MM.1S (cell line): ENCODE data around the gene SRGAP2B.
"Not testable (repeated sequence)": the region's sequence is repeated elsewhere in the genome, so short reads cannot be mapped to it uniquely, and the experiment has no call there.

ENCODE experiments used
- DNase-seq: peaks from one replicate; pipeline ENCODE4 v3.0.0-alpha.2; 2015
- H2AFZ ChIP-seq: fragments of 300-600 bp; sonication (generic); 2 replicates; pipeline ENCODE4 v1.6.0; 2016; ENCODE audit warnings: antibody characterized with exemption, low read length
- H3F3A ChIP-seq: fragments of 300-600 bp; sonication (generic); 2 replicates; pipeline ENCODE4 v1.6.1; 2016; ENCODE audit warnings: mild to moderate bottlenecking, antibody characterized with exemption, low read length, moderate library complexity, mixed read lengths; ENCODE audit not compliant: insufficient read depth
- H3K27ac ChIP-seq: fragments of 300-600 bp; sonication (generic); 2 replicates; pipeline ENCODE4 v1.5.1; 2016; ENCODE audit warnings: mild to moderate bottlenecking, low read length
- H3K27me3 ChIP-seq: fragments of 300-600 bp; sonication (generic); replicated peaks from 2 replicates; pipeline ENCODE4 v1.6.0; 2016; ENCODE audit warnings: low read length; ENCODE audit not compliant: insufficient read depth
- H3K36me3 ChIP-seq: fragments of 300-600 bp; sonication (generic); replicated peaks from 2 replicates; pipeline ENCODE4 v1.6.1; 2016; ENCODE audit warnings: mild to moderate bottlenecking, low read length, mixed read lengths; ENCODE audit not compliant: insufficient read depth
- H3K4me1 ChIP-seq: fragments of 300-600 bp; sonication (generic); 2 replicates; pipeline ENCODE4 v1.6.1; 2016; ENCODE audit warnings: low read length, mixed read lengths
- H3K4me2 ChIP-seq: fragments of 300-600 bp; sonication (generic); 2 replicates; pipeline ENCODE4 v1.6.0; 2016; ENCODE audit warnings: low read depth, low read length
- H3K4me3 ChIP-seq: fragments of 300-600 bp; sonication (generic); 2 replicates; pipeline ENCODE4 v1.5.1; 2016; ENCODE audit warnings: low read length, mixed read lengths
- H3K79me2 ChIP-seq: fragments of 300-600 bp; sonication (generic); 2 replicates; pipeline ENCODE4 v1.6.1; 2016; ENCODE audit warnings: mixed run types, low read length, mixed read lengths
- H3K9ac ChIP-seq: fragments of 300-600 bp; sonication (generic); 2 replicates; pipeline ENCODE4 v1.6.1; 2016; ENCODE audit warnings: low read length, mixed read lengths
- H3K9me2 ChIP-seq: fragments of 300-600 bp; sonication (generic); replicated peaks from 2 replicates; pipeline ENCODE4 v1.6.1; 2016; ENCODE audit warnings: mild to moderate bottlenecking, low read length, mixed read lengths; ENCODE audit not compliant: insufficient read depth
- H3K9me3 ChIP-seq: fragments of 300-600 bp; sonication (generic); replicated peaks from 2 replicates; pipeline ENCODE4 v1.6.1; 2016; ENCODE audit warnings: mild to moderate bottlenecking, low read length, mixed read lengths; ENCODE audit not compliant: insufficient read depth
- H4K20me1 ChIP-seq: fragments of 300-600 bp; sonication (generic); 2 replicates; pipeline ENCODE4 v1.6.1; 2016; ENCODE audit warnings: mild to moderate bottlenecking, low read length, moderate library complexity, mixed read lengths; ENCODE audit not compliant: insufficient read depth

The SRGAP2B gene

GRCh38 chr1:145078787-145079370 is 16.2 kb downstream of the SRGAP2B start:
- H3K79me2 ChIP-seq, H3K27me3 ChIP-seq, H3K4me3 ChIP-seq, H3F3A ChIP-seq, DNase-seq, H3K27ac ChIP-seq, H3K9me2 ChIP-seq, H3K9ac ChIP-seq, H3K4me2 ChIP-seq, H4K20me1 ChIP-seq, H3K36me3 ChIP-seq, H3K9me3 ChIP-seq, H2AFZ ChIP-seq, H3K4me1 ChIP-seq: not testable (repeated sequence)

DNA sequence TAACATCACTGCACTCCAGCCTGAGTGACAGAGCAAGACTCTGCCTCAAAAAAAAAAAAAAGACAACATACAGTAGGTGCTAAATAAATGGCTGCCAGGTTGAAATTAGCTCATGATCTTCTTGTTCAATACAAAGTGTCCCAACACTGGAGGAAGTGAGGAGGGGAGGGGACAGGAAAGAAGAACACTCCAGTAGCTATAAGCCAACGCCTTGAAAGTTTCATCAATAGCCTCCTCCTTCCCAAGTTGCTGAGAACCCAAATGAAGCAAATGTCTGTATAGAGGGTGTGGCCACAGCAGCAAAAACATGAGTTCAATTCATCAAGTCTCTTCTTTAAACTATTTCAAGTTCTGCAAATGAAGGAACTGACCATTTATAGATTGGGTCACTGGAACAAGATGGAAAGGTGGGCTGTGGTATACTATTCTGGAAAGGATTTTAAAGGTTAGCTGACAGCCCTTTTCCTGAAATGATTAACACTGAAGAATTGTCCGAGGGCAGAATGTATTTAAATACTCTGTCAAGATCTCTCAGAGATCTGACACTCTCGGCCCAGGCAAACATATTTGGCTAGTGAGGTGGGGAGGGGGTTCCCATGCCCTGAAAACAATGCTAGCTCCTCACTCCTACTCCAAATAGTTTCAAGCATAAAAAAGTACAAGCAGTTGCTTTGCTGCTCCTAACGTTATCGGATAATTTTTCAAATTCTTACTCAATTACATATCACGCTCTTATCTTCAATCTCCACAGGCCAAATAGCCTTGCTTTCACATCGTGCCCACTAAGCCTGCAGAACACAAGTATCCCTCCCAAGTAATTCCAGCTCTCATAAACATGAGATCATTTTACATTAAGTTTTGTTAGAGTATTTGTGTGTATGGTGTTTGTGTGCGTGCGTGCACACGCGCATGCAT is 17.0 kb downstream of the SRGAP2B start:
- H3K36me3 ChIP-seq, H3K9me3 ChIP-seq, H3K79me2 ChIP-seq, H3K4me3 ChIP-seq, H3K9me2 ChIP-seq, DNase-seq, H3K27ac ChIP-seq, H3K9ac ChIP-seq, H4K20me1 ChIP-seq, H3K4me2 ChIP-seq, H3F3A ChIP-seq, H3K4me1 ChIP-seq, H3K27me3 ChIP-seq, H2AFZ ChIP-seq: not testable (repeated sequence)

DNA sequence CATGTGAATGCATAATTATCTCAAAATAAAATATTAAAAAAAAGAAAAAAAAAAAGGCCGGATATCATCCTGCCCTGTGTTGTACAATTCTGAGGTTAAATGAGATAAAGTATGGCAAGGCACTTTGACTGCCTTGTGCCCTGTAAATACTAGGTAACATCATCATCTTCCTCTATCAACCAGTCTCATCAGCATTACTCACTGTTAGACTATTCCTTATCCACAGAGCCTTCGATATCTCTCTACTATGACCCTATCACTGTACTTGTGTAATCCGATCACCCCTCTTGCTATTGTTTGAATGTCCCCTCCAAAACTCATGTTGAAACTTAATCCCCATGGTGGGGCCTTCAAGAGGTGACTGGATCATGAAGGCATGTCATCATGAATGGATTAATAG is 18.3 kb downstream of the SRGAP2B start:
- not testable (repeated sequence) for H3K79me2 ChIP-seq, H3K9ac ChIP-seq, DNase-seq, H3K4me3 ChIP-seq, H3K4me1 ChIP-seq, H3K27ac ChIP-seq, H3F3A ChIP-seq, H3K4me2 ChIP-seq, H3K9me2 ChIP-seq, H2AFZ ChIP-seq, H3K27me3 ChIP-seq, H3K36me3 ChIP-seq, H3K9me3 ChIP-seq, H4K20me1 ChIP-seq

DNA sequence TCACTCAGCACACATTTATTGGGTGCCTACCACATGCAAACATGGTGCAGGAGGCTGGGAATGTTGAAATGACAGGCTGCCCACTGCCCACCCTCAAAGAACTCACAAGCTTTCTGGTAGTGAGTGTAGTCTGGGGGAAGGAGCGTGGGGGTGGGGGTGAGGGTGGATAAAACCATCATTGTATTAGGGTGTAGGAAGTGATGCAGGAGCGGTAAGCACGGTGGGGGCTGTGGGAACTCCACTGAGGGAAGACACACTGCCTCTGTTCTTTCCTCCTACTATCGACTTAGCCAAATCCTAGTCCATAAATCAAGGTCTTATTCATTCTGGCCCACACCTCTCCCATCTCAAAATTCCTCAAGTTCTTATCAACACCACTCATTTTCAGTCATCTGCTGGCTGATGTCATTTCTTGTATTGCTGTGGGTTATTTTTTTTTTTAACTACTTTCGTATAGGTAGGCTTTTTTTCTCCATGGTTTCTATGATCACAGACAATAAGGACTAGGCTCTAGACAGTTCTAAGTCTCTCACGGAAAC is 21.0 kb downstream of the SRGAP2B start:
- not testable (repeated sequence) for H3K36me3 ChIP-seq, H3K4me2 ChIP-seq, H3K9ac ChIP-seq, H3K9me2 ChIP-seq, DNase-seq, H3K79me2 ChIP-seq, H3K9me3 ChIP-seq, H2AFZ ChIP-seq, H3K27ac ChIP-seq, H3K4me3 ChIP-seq, H3K4me1 ChIP-seq, H3K27me3 ChIP-seq, H4K20me1 ChIP-seq, H3F3A ChIP-seq

GRCh38 chr1:145071569-145071968 is 23.6 kb downstream of the SRGAP2B start:
- H3K4me1 ChIP-seq, DNase-seq, H3K4me3 ChIP-seq, H2AFZ ChIP-seq, H3K79me2 ChIP-seq, H3F3A ChIP-seq, H3K9me3 ChIP-seq, H4K20me1 ChIP-seq, H3K27ac ChIP-seq, H3K36me3 ChIP-seq, H3K27me3 ChIP-seq, H3K9me2 ChIP-seq, H3K4me2 ChIP-seq, H3K9ac ChIP-seq: not testable (repeated sequence)

GRCh38 chr1:145066486-145066885 is 28.6 kb downstream of the SRGAP2B start:
- not testable (repeated sequence) for H3K9me3 ChIP-seq, H3K36me3 ChIP-seq, H3K9me2 ChIP-seq, DNase-seq, H4K20me1 ChIP-seq, H3K4me1 ChIP-seq, H3K9ac ChIP-seq, H3K27me3 ChIP-seq, H2AFZ ChIP-seq, H3K4me3 ChIP-seq, H3K27ac ChIP-seq, H3K79me2 ChIP-seq, H3K4me2 ChIP-seq, H3F3A ChIP-seq

DNA sequence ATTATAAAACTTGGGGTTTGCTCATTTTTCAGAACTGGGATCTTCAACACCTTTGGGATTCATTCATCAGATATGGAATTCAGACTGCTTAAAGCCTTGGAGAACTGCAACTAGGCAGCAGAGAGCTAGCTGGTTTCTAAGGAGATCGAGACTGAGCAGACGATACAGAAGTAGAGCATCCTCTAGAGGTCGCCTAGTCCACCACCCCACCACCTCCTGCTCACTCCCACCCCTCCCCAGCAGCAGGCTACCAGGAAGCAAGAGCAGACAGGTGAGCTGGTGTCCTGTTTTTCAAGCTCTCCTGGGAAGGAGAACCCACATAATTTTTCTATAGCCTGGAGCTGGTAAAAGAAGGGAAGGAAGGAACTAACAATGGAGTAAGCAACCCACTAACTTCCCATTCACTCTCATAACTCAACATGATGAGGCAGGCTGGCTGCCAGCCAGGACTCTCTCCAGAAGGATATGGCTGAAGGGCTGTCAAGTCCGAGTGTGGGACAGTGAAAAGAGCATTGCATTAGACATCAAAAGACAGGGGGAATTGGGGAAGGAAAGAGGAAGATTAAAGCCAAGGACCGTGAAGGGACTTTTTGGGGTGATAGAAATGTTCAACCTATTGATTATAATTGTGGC is 29.8 kb downstream of the SRGAP2B start:
- not testable (repeated sequence) for H3F3A ChIP-seq, H4K20me1 ChIP-seq, H3K36me3 ChIP-seq, H2AFZ ChIP-seq, H3K9me3 ChIP-seq, H3K4me2 ChIP-seq, H3K4me3 ChIP-seq, H3K9me2 ChIP-seq, H3K27me3 ChIP-seq, H3K27ac ChIP-seq, H3K79me2 ChIP-seq, H3K4me1 ChIP-seq, H3K9ac ChIP-seq
- peak; percentile 0 for DNase-seq
